ENCODE results near the gene KLK12. TPM values are rescaled to one million over a fixed set of nuclear protein-coding genes. Genes with fewer than 3 reads are reported as not detected.

KLK12 gene
- total and polyA plus RNA-seq, 7 donors: not detected

- H3K27me3 ChIP-seq (ENCODE audit: insufficient read depth in 3 of 3, low read length in 2 of 3): peaks cover 0 to 21% (median 0%) of the 10 kb centered on the region in 3 donors
- DNase-seq (no peak), ATAC-seq (no peak)
- H3K4me1 ChIP-seq: no peaks in the 10 kb centered on the region
- no peak for TF ChIP-seq CTCF (IDR thresholded peaks at IDR 0.05)
- H3K27ac ChIP-seq: no peak overlapping the region
- no peaks in the 10 kb centered on the region for H3K36me3 ChIP-seq (ENCODE audit: insufficient read depth in 1 of 2, low read depth in 1 of 2)
- WGBS, 3 donors: 17 to 35% (median 33%) methylated on average over 13 to 14 of the region's 14 CpGs
- no peaks in the 10 kb centered on the region for H3K9me3 ChIP-seq
- intact Hi-C loops (cut with DNase I): no loop called here
- no peak overlapping the region for H3K4me3 ChIP-seq
Observed at GRCh38 chr19:51027126-51027806, 7.5 kb downstream of the KLK12 start.

- H3K9me3 ChIP-seq: no peaks in the 10 kb centered on the region
- WGBS, 3 donors: 68 to 72% (median 71%) methylated on average over 3 to 11 of the region's 11 CpGs
- H3K36me3 ChIP-seq (ENCODE audit: insufficient read depth in 1 of 2, low read depth in 1 of 2): no peaks in the 10 kb centered on the region
- peak within 1 kb of the TSS; percentile 32 for H3K4me3 ChIP-seq
- H3K27me3 ChIP-seq (ENCODE audit: insufficient read depth in 3 of 3, low read length in 2 of 3): peaks cover 0 to 21% (median 0%) of the 10 kb centered on the region in 3 donors
- no peak for TF ChIP-seq CTCF (IDR thresholded peaks at IDR 0.05)
- no peaks in the 10 kb centered on the region for H3K4me1 ChIP-seq
- ATAC-seq: no peak
- no peak for DNase-seq
- H3K27ac ChIP-seq: no peak within 1 kb of the TSS
- intact Hi-C loops (cut with DNase I): no loop called here
Observed at GRCh38 chr19:51026554-51026831, 8.3 kb downstream of the KLK12 start, which contains the start of gene KLK11. Gene KLK11, minus strand, starts transcription at chr19:51026616. Its CDS starts 985 bp downstream, at chr19:51025631.

- no peak overlapping the region for H3K27ac ChIP-seq
- H3K36me3 ChIP-seq (ENCODE audit: insufficient read depth in 1 of 2, low read depth in 1 of 2): no peaks in the 10 kb centered on the region
- H3K27me3 ChIP-seq (ENCODE audit: insufficient read depth in 3 of 3, low read length in 2 of 3): peaks cover 0 to 21% (median 0%) of the 10 kb centered on the region in 3 donors
- no peaks in the 10 kb centered on the region for H3K9me3 ChIP-seq
- TF ChIP-seq CTCF (IDR thresholded peaks at IDR 0.05): no peak
- H3K4me1 ChIP-seq: no peaks in the 10 kb centered on the region
- WGBS, 3 donors: 35 to 43% (median 42%) methylated on average over 18 of the region's 18 CpGs
- intact Hi-C loops (cut with DNase I): no loop called here
- H3K4me3 ChIP-seq: peak overlapping the region; percentile 32
- DNase-seq: peak in 1 of 2 donors; percentile 39
- ATAC-seq: no peak
Observed at GRCh38 chr19:51025809-51026553, 8.8 kb downstream of the KLK12 start.

- no peak for TF ChIP-seq CTCF (IDR thresholded peaks at IDR 0.05)
- 52 to 68% (median 53%) methylated on average over 6 of the region's 6 CpGs for WGBS, 3 donors
- Histone ChIP-seq H3K36me3 (ENCODE audit: insufficient read depth in 1 of 2, low read depth in 1 of 2) (no peaks in the 10 kb centered on the region), H3K4me3 (no peak overlapping the region), H3K9me3 (no peaks in the 10 kb centered on the region), H3K4me1 (no peaks in the 10 kb centered on the region), H3K27me3 (ENCODE audit: insufficient read depth in 3 of 3, low read length in 2 of 3) (peaks cover 0 to 21% (median 0%) of the 10 kb centered on the region in 3 donors), H3K27ac (no peak overlapping the region)
- ATAC-seq (no peak), DNase-seq (peak in 1 of 2 donors; percentile 34)
- intact Hi-C loops (cut with DNase I): no loop called here
Observed at GRCh38 chr19:51025401-51025800, 9.4 kb downstream of the KLK12 start.
